GM11168 (cell line): Measurements from ENCODE around the gene CELSR1.

Experiments used
- in situ Hi-C: fragments of 300-500 bp; cut with MboI; formaldehyde crosslinking; loops from one replicate; pipeline ENCODE4 v1.12.0; 2022; ENCODE audit warnings: low sequenced_read_pairs; ENCODE audit not compliant: unreplicated experiment

CELSR1 gene

DNA sequence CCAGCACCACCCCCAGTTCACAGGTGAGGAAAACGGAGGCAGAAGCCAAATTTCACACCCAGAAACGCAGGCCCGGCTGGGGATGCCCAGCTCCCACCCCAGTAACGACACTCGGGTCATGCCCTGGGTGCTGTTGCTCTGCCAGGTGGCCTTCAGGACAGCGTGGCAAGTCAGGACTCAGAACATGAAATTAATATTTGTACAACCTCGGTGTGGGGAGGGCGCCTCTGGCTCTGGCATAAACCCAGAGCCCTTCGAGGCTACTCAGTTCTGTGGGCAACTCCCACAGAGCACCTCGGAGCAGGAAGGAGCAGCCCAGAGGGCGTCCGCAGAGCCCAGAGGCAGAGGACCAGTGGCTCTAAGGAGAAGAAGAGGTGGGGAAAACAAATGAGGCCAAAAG is 71.6 kb downstream of the CELSR1 start:
- in situ Hi-C loops = no loop called here

DNA sequence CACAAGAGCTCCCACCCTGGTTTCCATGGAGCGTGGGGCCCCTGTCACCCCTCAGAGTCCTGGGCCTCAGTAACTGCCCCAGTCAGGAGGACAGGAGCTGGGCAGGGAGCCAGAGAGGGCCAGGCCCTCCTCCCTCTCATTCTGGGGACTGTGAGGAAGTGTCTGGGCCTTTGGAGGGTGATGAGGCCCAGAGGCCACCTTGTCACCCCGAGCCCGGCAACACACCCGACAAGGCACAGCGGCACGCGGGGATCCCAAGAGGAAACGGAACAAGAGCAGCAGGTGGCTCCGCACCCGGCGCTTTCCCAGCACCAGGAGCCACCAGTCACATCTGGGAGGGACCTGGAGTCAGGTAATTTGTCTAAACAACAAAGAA is 72.1 kb downstream of the CELSR1 start:
- in situ Hi-C loops = no loop called here

DNA sequence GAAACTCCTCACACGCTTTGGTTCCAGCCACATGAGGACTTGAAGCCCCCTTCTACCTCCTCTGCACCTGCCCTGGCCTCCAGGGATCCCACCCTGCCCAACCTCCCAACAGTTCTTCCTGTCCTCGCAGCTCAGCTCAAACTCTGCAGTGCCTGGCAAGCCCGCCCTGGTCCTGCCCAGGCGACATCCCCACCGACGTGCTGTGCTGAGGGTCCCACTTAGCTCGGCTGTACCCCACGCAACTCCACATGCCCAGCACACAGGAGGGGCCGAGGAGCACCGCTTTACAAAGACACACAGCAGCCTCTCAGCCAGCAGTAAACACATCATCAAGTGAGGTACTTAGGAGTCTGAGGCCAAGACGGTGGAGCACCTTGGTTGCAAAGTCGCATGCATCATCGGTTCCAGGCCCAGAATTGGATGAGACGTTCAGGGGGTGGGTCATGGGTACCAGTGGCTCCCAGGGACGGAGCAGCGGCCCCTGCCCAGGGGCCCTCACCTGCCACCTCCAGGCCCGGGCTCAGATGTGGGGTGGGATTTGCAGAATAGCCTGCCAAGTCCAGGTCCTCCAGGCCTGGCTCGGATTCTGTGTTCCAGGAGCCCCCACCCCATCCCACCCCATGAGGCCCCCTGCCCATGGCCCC is 72.6 kb downstream of the CELSR1 start:
- in situ Hi-C loops = no loop called here

DNA sequence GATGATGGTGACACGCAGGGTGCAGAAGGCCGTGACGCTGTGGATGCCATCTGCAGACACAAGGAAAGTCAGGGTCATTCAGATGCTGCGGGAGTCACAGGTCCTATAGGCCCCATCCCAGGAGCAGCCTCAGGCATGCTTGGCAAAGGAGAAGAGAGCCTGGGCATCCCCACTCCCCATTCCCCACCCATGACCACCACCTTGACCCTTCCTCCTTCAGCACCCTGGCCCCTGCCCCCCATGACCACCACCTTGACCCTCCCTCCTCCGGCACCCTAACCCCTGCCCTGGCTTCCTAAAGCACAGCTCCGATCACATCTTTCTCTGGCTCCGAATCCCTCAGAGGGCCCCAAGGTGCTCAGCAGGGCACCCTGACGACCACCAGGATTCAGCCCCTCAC is 73.1 kb downstream of the CELSR1 start:
- in situ Hi-C loops = no loop called here

DNA sequence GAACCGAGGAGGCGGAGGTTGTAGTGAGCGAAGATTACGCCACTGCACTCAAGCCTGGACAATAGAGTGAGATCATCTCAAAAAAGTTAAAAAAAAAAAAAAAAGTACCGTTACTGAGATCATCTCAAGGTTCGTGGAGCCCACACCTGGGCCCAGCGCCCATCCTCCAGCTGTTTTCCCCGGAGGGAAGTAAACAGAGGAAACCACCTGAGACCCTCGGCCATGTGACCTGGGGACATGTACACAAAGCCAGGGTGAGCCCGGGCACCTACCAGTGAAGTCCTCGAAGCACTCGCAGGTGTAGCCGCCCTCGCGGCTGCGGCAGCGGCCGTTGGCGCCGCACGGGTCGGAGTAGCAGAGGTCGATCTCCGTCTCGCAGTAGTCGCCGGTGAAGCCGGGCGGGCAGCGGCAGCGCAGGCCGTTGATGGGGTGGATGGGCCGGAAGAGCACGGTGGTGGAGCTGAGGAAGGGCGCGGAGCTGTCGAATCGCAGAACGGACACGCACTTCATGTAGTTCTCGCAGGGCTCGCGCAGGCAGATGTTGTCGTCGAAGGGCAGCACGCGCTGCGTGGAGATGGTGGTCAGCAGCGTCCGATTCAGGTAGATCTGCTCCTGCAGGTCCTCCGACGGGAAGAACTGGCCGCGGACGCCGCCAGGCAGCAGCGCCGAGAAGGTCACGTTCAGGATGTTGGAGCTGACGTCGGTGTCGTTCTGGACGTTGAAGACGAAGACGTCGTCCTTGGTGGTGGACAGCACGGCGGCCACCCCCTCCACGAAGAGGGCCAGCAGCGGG is 73.8 kb downstream of the CELSR1 start:
- in situ Hi-C loops = no loop called here

DNA sequence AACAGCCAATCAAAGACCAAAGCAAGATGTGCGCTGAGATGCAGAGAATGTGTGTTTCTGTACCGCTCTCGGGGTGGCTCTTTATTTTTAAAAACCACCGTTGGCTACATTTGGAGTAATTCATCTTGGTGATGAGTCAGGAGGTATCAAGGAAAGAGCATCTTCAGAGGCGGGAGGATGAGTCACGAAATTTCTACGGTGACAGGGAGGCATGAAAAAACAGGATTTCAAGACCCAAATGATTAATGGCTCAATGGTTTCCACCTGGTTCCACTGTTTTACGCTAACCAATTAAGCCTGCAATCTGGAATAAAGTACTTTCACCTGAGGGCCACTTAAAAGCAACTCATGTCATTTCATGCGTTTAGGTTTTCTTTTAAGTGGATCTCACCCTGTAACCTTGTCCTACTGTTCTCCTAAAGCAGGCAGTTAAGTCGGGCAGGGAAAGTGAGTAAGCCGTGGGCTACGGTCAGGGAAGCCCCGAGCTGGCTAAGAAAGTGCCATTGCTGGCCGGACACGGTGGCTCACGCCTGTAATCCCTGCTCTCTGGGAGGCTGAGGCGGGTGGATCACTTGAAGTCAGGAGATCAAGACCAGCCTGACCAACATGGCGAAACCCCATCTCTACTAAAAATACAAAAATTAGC is 74.6 kb downstream of the CELSR1 start:
- in situ Hi-C loops = no loop called here

DNA sequence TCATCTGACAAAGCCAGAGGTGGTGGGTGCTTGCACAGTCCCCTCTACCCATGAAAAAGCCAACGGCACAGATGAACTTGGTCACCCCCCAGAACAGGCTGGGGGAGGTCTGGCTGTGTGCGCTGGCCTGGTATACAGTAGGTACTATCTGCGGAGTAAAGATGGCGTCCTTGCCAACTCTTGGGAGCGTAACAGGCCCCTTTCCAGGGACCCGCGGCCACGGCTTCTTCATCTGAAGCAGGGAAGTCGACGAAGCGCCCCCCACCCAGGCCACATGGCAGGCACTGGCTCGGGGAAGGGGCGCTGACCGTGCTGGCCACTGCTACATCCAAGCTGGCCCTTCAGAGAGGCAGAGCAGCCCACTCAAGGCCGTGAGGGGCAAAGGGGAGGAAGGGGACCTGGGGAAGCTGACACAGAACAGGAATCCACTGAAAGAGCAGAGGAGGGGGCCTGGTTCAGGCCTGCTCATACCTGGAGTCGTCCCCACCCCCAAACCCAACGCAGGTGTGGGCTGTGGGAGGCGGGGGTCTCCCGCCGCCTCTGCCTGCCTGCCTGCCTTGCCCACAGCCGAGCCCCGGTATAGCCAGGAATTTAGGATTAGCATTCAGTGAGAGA is 75.7 kb downstream of the CELSR1 start:
- in situ Hi-C loops = no loop called here

DNA sequence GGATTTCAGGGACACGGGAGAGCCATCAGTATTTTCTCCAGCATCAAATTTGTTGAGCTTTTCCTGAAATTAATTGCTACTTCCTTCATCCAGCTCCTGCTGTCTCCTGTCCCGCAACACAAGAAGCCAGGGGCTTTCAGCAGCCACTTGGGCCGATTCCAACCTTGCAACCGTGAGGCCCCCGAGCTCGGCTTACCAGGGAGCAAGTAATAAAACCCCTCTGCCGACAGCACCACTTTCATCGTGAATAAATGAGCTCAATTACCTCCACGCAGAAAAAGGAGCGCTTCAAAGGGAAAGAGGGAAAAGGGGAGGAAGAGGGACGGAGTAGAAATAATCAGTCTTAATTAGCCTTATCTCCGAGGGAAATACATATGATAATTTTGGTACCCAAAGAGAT is 76.6 kb downstream of the CELSR1 start:
- in situ Hi-C loops = no loop called here

DNA sequence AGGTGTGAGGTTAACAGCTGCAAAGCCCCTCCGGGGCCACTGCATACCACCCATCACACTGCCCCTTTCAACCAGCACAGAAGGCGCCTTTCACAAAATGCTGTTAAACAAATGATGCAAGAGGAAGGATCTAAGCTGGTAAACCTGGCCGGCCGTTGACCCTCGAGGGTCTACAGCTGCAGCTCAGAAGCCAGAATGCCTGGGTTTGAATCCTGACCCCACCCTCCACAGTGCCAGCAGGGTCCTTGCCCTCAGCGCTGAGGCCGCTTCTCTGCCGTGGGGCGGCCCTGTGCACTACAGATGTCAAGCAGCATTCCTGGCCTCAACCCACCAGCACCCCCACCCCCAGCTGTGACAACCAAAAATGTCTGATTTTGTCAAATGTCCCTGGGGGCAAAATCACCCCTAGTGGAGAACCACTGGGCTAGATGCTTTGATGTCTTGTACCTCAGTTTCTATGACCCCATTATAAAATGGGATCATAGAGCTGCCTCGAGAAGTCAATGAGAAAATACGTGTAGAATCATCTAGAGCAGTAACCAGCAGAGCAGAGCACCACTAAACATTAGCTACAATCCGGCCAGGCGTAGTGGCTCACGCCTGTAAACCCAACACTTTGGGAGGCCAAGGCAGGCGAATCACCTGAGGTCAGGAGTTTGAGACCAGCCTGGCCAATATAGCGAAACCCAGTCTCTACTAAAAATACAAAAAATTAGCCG is 77.9 kb downstream of the CELSR1 start:
- in situ Hi-C loops = no loop called here

DNA sequence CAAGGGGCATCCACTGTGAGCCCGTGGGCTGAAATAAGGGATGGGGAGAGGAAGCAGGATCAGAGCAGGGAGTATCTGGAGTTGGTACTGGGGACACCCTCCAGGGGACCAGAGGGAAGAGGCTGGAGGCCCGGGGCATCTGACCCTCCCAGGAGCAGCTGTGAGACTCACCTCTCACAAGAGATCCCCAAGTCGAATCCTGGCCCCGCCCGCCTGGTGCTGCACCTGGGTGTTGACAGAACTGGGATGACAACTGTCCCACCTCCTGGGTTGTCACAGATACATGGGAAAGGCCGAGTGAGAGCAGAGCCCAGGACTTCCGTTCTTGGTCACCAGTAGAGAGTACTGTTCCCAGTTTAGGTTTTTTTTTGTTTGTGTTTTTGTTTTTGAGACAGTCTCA is 78.9 kb downstream of the CELSR1 start:
- in situ Hi-C loops = no loop called here

DNA sequence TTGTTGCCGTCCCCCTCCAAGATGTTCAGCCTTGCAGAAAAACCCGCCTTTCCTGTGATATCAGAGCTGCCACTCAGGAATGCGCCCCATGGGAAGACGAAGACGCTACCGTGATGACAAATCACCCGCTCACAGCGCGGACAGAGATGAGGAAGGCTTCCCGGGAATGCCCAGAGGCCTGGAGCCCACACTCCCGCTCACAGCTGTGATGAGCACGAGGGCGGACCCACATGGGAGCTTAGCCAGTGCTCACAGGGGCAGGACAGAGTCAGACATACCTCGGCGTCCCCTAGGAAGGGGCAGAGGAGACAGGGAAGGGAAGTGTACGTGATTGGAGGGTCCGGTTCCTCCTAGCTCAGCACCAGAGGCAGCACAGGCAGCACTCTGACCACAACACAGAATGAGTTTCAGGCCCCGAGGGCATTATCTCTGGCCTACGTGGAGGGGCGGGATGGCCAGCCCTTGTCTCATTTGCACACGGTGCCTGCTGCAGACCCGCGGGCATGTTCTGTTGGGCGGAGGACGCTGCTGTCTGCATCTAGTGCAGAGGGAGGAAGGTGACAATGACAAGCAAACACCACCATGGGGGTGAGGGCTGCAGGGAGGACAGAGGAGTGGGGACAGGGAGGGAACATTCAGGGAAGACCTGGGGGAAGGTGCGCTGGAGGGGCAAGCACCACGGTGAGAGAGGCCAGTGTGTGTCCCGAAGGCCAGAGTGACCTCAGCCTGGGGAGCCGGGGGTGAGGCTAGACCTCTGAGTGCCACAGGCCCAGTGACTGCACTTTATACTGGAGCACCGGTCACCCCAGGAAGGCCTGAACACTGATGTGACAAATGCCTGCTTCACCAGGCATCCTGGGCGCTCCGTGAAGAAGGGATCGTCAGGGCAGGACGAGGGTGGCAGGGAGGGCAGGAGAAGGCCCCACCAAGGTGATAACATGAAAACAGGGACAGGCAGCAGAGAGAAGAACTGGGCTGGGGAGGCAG is 79.6 kb downstream of the CELSR1 start:
- in situ Hi-C loops = no loop called here

DNA sequence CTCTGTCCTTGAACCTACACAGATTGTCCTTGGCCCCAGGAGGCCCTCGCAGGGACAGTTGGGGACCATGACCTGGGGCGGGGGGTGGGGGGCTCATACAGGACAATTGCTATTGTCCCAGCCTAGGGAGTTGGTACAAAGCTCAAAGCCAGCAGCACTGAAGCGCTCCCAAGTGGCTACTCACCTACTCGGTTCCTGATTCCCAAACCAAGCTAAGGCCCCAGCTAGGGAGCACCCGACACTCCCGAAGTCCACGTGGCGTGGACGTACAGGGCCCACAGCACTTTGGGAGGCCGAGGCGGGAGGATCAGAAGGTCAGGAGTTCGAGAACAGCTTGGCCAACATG is 80.6 kb downstream of the CELSR1 start:
- in situ Hi-C loops = no loop called here

DNA sequence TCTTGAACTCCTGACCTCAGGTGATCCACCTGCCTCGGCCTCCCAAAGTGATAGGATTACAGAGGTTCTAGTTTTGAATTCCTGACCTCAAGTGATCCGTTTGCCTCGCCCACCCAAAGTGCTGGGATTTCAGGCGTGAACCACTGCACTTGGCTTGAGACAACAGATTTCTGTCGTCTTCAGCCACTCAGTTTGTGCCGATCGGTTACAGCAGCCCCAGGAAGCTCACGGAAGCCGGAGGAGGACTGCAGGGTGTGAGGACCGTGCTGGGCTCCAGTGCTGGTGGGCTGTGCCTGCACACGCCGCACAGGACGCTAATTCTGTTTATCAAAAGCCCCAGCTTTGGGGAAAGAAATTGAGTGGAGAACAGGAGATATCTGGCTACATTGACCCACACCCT is 82.0 kb downstream of the CELSR1 start:
- in situ Hi-C loops = no loop called here

DNA sequence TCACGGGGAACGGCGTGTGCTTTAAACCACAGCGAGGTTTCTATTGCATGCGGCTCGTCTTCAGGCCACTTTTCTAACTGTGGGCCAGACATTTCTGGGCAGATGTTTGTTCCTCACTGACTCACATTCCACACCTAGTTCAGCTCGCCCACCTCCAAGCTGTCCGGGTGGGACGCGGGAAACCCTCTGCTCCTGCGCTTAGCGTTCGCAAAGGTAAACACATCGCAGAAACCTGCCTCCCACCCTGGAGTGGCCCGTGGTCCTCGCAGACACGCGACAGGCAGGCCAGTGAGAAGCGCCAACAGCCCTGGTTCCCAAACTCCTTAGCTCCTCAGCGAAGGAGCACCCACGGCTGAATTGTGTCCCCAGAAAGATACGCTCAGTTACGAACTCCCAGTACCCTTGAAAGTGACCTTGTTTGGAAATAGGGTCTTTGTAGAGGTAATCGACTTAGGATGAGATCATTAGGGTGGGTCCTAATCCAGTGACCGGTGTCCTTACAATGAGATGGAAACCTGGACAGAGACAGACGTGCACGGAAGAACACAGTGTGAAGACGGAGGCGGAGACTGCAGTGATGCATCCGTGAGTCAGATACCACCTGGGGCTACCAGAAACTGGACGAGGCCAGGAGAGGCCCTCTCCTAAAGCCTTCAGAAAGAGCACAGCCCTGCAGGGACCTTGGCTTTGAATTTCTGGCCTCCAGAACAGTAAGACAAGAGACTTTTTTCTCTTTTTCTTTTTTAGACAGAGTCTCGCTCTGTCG is 82.7 kb downstream of the CELSR1 start:
- in situ Hi-C loops = no loop called here

DNA sequence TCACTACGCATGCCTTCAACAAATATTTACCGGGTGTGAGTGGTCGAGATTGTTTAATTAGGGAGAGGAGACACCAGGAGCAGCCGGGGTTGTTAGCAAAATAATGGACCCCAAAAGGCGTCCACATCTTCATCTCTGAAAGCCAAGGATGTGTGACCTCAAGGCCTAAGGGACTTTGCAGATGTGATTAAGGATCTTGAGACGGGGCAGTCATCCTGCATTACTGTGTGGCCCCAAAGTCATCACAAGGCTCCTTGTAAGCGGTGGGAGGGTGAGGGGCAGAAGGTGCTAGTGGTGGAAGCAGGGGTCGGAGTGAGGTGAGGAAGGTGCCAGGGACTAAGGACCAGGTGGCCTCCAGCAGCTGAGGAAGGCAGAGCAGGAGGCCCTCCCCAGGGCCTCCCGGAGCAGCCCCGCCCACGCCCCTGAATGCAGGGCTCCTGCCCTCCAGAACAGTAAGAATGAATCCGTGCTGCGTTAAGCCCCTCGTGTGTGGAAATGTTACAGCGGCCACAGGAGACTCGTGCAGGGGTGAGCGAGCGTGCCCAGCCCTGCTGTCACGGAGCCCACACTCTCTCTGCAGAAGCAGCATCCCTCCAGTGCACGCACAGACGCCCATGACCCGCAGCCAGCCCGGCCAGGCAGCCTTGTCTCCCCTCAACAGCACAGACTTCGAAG is 83.5 kb downstream of the CELSR1 start:
- in situ Hi-C loops = no loop called here

DNA sequence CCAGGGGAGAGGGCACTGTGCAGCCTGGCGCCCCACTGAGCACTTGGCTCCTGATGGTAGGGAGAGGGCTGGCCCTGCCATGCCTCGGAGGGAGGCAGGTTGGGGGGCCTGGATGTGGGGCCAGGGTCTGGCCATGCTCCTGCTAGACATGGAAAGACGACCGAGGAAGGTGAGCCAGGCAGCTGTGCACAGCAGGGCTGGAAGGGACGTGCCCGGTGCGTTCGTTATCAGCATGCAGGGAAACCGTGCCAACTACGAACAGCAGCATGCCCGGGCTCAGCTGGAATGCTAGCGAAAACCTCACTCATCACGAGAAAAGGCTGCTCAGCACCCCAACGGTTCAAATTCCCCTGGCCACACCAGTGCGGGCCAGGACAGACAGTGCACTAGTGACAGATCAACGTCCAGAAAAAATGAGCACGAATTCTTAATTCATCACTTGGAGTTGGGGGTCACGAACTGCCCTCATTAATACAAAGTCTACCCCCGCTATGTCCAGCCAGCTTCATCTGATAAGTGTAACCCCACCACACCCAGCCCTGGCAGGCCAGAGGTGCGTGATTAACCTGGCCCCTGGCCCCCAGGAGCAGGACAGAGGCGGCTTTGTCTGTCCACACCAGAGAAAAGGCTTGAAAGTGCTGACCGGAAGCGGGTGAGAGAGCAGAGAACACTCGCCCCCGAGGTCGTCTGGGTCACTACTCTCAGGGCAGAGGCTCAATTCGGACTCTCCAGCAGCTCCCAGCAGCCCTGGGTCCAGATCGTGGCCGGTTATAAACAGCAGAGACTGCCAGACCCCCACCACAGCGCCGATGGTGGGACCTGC is 84.2 kb downstream of the CELSR1 start:
- in situ Hi-C loops = no loop called here

DNA sequence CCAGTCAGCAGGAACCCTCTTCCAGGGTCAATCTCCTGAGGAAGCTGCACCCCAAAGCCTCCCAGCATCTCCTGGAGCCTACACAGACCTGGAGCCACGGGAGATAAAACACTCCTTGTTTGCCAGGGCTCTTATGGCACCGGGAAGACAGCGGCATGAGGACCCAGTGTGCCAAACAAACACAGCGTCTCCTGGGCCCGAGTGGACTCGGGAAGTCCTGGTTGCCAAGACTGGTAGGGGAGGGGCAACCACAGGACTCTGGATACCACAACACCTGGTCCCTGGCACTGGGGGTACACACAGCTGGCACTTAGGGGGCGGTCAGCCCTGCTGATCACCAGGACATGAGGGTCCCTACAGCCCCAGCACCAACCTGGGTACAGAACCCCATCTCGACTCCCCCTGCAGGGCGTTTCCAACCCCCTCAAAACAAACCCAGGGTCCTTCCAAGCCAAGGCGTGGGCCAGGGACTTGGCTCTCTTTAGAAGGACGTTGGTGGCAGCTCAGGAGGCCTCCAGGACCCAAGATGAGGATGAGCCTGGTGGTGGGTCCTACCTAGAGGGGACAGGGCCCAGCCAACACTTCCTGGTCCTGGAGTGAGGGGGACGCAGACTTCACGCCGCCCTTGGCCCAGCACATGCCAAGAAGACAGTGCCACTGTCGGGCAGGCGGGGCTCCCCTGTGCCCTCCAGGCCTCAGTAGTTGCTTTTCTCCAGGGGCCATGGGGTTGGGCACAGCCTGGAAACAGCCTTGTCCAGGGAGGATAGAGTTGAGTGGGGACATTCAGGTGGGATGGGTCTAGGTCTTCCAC is 85.0 kb downstream of the CELSR1 start:
- in situ Hi-C loops = no loop called here
